Ishikawa (cell line): ENCODE data around the gene TMEM128.

Experiments
- CEBPB ChIP-seq: IDR thresholded peaks from 2 replicates; pipeline ENCODE4 v1.6.1; 2012
- EGR1 ChIP-seq: IDR thresholded peaks from 2 replicates; pipeline ENCODE4 v1.6.1; 2012
- EP300 ChIP-seq: IDR thresholded peaks from 2 replicates; pipeline ENCODE4 v1.6.1; 2012; ENCODE audit warnings: borderline replicate concordance
- NFIC ChIP-seq: IDR thresholded peaks from 2 replicates; pipeline ENCODE4 v1.6.1; 2012
- RAD21 ChIP-seq: IDR thresholded peaks from 2 replicates; pipeline ENCODE4 v1.6.1; 2012; ENCODE audit warnings: low read depth
- TCF12 ChIP-seq: IDR thresholded peaks from 2 replicates; pipeline ENCODE4 v1.6.1; 2012; ENCODE audit warnings: low read depth
- TEAD4 ChIP-seq: IDR thresholded peaks from 2 replicates; pipeline ENCODE4 v1.6.1; 2012
- YY1 ChIP-seq: IDR thresholded peaks from 2 replicates; pipeline ENCODE4 v1.6.1; 2012; ENCODE audit warnings: low read depth
- TF ChIP-seq, protein P1 (sequence below): IDR thresholded peaks from 2 replicates; pipeline ENCODE4 v1.6.1; 2012
- TF ChIP-seq, protein P2 (sequence below): IDR thresholded peaks from 2 replicates; pipeline ENCODE4 v1.6.1; 2012
- TF ChIP-seq, protein P3 (sequence below): IDR thresholded peaks from 2 replicates; pipeline ENCODE4 v1.6.1; 2012; ENCODE audit warnings: low read depth, mild to moderate bottlenecking

DNA sequence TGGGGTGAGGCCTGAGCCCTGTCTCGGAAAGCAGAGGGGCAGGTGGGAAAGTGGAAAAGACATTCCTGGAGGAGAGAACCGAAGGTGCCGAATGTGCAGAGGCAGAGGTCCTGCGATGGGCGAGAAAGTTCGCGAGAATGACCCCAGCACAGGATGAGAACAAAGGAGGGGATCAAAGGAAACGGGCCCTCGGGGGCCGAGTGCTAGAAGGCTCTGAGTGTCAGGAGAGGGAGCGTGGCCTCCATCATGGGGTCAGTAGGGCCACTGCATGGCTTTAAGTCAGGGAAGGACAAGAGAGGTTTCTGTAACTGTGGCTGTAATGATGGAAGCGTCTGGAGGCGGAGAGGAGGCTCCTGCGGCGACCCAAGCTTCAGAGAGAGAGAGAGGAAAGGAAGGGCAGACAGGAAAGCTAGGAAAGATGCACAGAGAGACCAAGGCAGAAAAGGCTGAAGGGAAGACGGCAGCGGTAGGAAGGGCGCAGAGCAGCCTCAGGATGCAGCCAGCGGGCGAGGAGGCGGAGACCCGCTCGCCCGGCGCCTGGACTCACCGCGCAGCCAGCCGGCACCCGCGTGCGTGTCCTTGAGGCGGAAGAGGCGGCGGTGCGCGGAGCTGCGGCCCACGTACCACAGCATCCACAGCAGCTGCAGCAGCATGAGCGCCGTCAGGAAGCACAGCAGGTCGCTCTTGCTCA lies 22.0 kb downstream of the TMEM128 start:
- TF ChIP-seq EP300: no peak
- no peak for TF ChIP-seq TEAD4
- no peak for TF ChIP-seq CEBPB
- TF ChIP-seq, protein P1, sequence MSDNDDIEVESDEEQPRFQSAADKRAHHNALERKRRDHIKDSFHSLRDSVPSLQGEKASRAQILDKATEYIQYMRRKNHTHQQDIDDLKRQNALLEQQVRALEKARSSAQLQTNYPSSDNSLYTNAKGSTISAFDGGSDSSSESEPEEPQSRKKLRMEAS: no peak
- TF ChIP-seq RAD21: no peak
- TF ChIP-seq, protein P2, sequence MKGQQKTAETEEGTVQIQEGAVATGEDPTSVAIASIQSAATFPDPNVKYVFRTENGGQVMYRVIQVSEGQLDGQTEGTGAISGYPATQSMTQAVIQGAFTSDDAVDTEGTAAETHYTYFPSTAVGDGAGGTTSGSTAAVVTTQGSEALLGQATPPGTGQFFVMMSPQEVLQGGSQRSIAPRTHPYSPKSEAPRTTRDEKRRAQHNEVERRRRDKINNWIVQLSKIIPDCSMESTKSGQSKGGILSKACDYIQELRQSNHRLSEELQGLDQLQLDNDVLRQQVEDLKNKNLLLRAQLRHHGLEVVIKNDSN: no peak
- no peak for TF ChIP-seq EGR1
- TF ChIP-seq, protein P3, sequence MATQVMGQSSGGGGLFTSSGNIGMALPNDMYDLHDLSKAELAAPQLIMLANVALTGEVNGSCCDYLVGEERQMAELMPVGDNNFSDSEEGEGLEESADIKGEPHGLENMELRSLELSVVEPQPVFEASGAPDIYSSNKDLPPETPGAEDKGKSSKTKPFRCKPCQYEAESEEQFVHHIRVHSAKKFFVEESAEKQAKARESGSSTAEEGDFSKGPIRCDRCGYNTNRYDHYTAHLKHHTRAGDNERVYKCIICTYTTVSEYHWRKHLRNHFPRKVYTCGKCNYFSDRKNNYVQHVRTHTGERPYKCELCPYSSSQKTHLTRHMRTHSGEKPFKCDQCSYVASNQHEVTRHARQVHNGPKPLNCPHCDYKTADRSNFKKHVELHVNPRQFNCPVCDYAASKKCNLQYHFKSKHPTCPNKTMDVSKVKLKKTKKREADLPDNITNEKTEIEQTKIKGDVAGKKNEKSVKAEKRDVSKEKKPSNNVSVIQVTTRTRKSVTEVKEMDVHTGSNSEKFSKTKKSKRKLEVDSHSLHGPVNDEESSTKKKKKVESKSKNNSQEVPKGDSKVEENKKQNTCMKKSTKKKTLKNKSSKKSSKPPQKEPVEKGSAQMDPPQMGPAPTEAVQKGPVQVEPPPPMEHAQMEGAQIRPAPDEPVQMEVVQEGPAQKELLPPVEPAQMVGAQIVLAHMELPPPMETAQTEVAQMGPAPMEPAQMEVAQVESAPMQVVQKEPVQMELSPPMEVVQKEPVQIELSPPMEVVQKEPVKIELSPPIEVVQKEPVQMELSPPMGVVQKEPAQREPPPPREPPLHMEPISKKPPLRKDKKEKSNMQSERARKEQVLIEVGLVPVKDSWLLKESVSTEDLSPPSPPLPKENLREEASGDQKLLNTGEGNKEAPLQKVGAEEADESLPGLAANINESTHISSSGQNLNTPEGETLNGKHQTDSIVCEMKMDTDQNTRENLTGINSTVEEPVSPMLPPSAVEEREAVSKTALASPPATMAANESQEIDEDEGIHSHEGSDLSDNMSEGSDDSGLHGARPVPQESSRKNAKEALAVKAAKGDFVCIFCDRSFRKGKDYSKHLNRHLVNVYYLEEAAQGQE: no peak
- no peak for TF ChIP-seq TCF12
- TF ChIP-seq YY1: no peak
- no peak for TF ChIP-seq NFIC
